HG03025 (cell line): ENCODE measurements around the gene ZFP57.

Experiments used
- ATAC-seq: cut with Tn5 transposase; IDR thresholded peaks from one replicate; pipeline ENCODE4 v1.9.1; 2021; ENCODE audit warnings: mild to moderate bottlenecking, moderate library complexity; ENCODE audit not compliant: unreplicated experiment, low FRiP score

The ZFP57 gene

GRCh38 chr6:29680904-29681303 lies at the start of gene ZFP57:
TSS of gene ZFP57 (minus strand) at chr6:29681152. CDS start at chr6:29677003, 4,149 bp downstream.
- no peak for ATAC-seq

GRCh38 chr6:29730575-29731126 lies 49.7 kb upstream of the ZFP57 start:
- no peak for ATAC-seq

GRCh38 chr6:29729774-29730328 lies 48.9 kb upstream of the ZFP57 start:
- no peak for ATAC-seq

- no peak for ATAC-seq
Observed at GRCh38 chr6:29728875-29729270, 47.9 kb upstream of the ZFP57 start.

GRCh38 chr6:29728173-29728874 lies 47.4 kb upstream of the ZFP57 start:
- no peak for ATAC-seq

- no peak for ATAC-seq
Observed at GRCh38 chr6:29727637-29728036, 46.7 kb upstream of the ZFP57 start.

- ATAC-seq: no peak
Observed at GRCh38 chr6:29726571-29727194, 45.7 kb upstream of the ZFP57 start.

GRCh38 chr6:29726001-29726400 lies 45.0 kb upstream of the ZFP57 start:
- no peak for ATAC-seq

- ATAC-seq: no peak
Observed at GRCh38 chr6:29724937-29725869, 44.3 kb upstream of the ZFP57 start.

GRCh38 chr6:29723666-29724588 lies 43.0 kb upstream of the ZFP57 start:
- peak; percentile 34 for ATAC-seq

- ATAC-seq: peak; percentile 90
Observed at GRCh38 chr6:29723262-29723665, 42.3 kb upstream of the ZFP57 start, which contains the start of gene HLA-F. TSS of gene HLA-F (plus strand) at chr6:29723434. CDS start at chr6:29723464, 30 bp downstream.

- no peak for ATAC-seq
Observed at GRCh38 chr6:29720863-29721262, 39.9 kb upstream of the ZFP57 start.

- ATAC-seq: no peak
Observed at GRCh38 chr6:29710281-29710941, 29.5 kb upstream of the ZFP57 start.

- no peak for ATAC-seq
Observed at GRCh38 chr6:29709188-29709587, 28.2 kb upstream of the ZFP57 start.

- ATAC-seq: no peak
Observed at GRCh38 chr6:29708432-29709179, 27.7 kb upstream of the ZFP57 start.

GRCh38 chr6:29705389-29706231 lies 24.7 kb upstream of the ZFP57 start:
- ATAC-seq: no peak

- ATAC-seq: no peak
Observed at GRCh38 chr6:29702519-29703103, 21.7 kb upstream of the ZFP57 start.
